A673 (cell line): ENCODE results near the gene CYP3A4. TPM values are rescaled to one million over a fixed set of nuclear protein-coding genes. Genes with fewer than 3 reads are reported as not detected.

Experiments used
- BruUV-seq: library from RNA; stranded (reverse); fragments of 400-500 nt; replicated peaks from 2 replicates; lab custom pipeline; 2021; lab: Mats Ljungman, UMichigan
- CTCF ChIA-PET: fragments of 300-600 bp; sonication (Branson Sonifier 250); formaldehyde crosslinking; loops from one replicate; lab custom pipeline; 2022; ENCODE audit warnings: antibody characterized with exemption; lab: Charles Lee
- POLR2A ChIA-PET: fragments of 300-600 bp; sonication (Branson Sonifier 250); formaldehyde crosslinking; loops from one replicate; lab custom pipeline; 2022; ENCODE audit warnings: antibody characterized with exemption; ENCODE audit not compliant: low non-redundant PET; lab: Charles Lee
- DNase-seq: peaks from one replicate; pipeline ENCODE4 v3.0.0-alpha.2; 2015; ENCODE audit warnings: low spot score
- H3K27ac ChIP-seq: fragments of 200-600 bp; sonication (generic); 2 replicates; pipeline ENCODE4 v1.5.1; 2016; ENCODE audit warnings: mixed run types, low read depth, mild to moderate bottlenecking, mixed read lengths, antibody characterized with exemption, low read length; ENCODE audit not compliant: poor library complexity, severe bottlenecking
- H3K27me3 ChIP-seq: fragments of 200-600 bp; sonication (generic); replicated peaks from 2 replicates; pipeline ENCODE4 v1.6.1; 2017; ENCODE audit warnings: mixed run types, low read depth, mild to moderate bottlenecking, mixed read lengths, antibody characterized with exemption, low read length; ENCODE audit not compliant: insufficient read depth, poor library complexity
- H3K36me3 ChIP-seq: fragments of 200-600 bp; sonication (generic); 2 replicates; pipeline ENCODE4 v1.6.1; 2016; ENCODE audit warnings: mixed run types, mild to moderate bottlenecking, mixed read lengths, antibody characterized with exemption, low read length; ENCODE audit not compliant: insufficient read depth, poor library complexity, severe bottlenecking
- H3K4me1 ChIP-seq: fragments of 200-600 bp; sonication (generic); 2 replicates; pipeline ENCODE4 v1.6.1; 2017; ENCODE audit warnings: mixed run types, mild to moderate bottlenecking, mixed read lengths, antibody characterized with exemption, low read length; ENCODE audit not compliant: insufficient read depth, poor library complexity, severe bottlenecking
- H3K4me3 ChIP-seq: fragments of 200-600 bp; sonication (generic); 2 replicates; pipeline ENCODE4 v1.5.1; 2016; ENCODE audit warnings: low read depth, mixed run types, mild to moderate bottlenecking, mixed read lengths, low read length; ENCODE audit not compliant: poor library complexity, severe bottlenecking
- H3K9me3 ChIP-seq: fragments of 200-600 bp; sonication (generic); 2 replicates; pipeline ENCODE4 v1.6.1; 2016; ENCODE audit warnings: mixed run types, low read depth, mild to moderate bottlenecking, mixed read lengths, antibody characterized with exemption, low read length; ENCODE audit not compliant: poor library complexity, severe bottlenecking
- CTCF ChIP-seq: fragments of 300-800, 200-600 bp; sonication (generic); conservative IDR thresholded peaks from 2 replicates; pipeline ENCODE4 v1.5.1; 2017; ENCODE audit warnings: low read depth, mild to moderate bottlenecking, antibody characterized with exemption, low read length, moderate library complexity, mixed read lengths
- EZH2 ChIP-seq: fragments of 200-600 bp; sonication (generic); IDR thresholded peaks from 2 replicates; pipeline ENCODE4 v1.6.1; 2017; ENCODE audit warnings: borderline replicate concordance, low read depth, mild to moderate bottlenecking, mixed read lengths, antibody characterized with exemption, low read length; ENCODE audit not compliant: poor library complexity, severe bottlenecking
- intact Hi-C: fragments of 100-400 bp; cut with micrococcal nuclease; formaldehyde crosslinking; loops from one replicate; pipeline ENCODE4 v1.10.0; 2022; ENCODE audit not compliant: unreplicated experiment
- total RNA-seq: library from RNA; stranded (reverse); gene quantifications from 2 replicates; pipeline ENCODE4 v1.2.3, GENCODE V29; 2021

Gene CYP3A4
- total RNA-seq, 1 experiment from 2014 or later: not detected

- no TSS peak for BruUV-seq
- H3K27ac ChIP-seq: no peak within 1 kb of the TSS
- H3K9me3 ChIP-seq: no peaks in the 10 kb centered on the region
- H3K4me1 ChIP-seq: peaks cover 17% of the 10 kb centered on the region
- no peaks in the 10 kb centered on the region for H3K27me3 ChIP-seq
- no peak within 1 kb of the TSS for H3K4me3 ChIP-seq
- intact Hi-C loops: no loop called here
- no peaks in the 10 kb centered on the region for H3K36me3 ChIP-seq
- DNase-seq: no peak
- POLR2A ChIA-PET: no interaction called here
- no peak for TF ChIP-seq CTCF
- no peak for TF ChIP-seq EZH2
- CTCF ChIA-PET: interaction anchor here (0.7 kb wide), 1 partner anchor 354 kb away, joined by 6 read pairs; no protein-coding TSS in a partner anchor
Observed at GRCh38 chr7:99734987-99735386, 49.0 kb downstream of the CYP3A4 start, which contains the start of gene CYP3A7. CYP3A7 (minus strand) TSS chr7:99735196; CDS start chr7:99735093, 103 bp downstream.

GRCh38 chr7:99733448-99733847, 50.5 kb downstream of the CYP3A4 start:
- ChIA-PET POLR2A (no interaction called here), CTCF (no interaction called here)
- intact Hi-C loops: no loop called here
- Histone ChIP-seq H3K4me1 (peaks cover 12% of the 10 kb centered on the region), H3K4me3 (no peak overlapping the region), H3K36me3 (no peaks in the 10 kb centered on the region), H3K27me3 (no peaks in the 10 kb centered on the region), H3K9me3 (no peaks in the 10 kb centered on the region), H3K27ac (no peak overlapping the region)
- BruUV-seq: no TSS peak
- DNase-seq: peak; percentile 14
- TF ChIP-seq CTCF: peak; percentile 35; the same call in 1 of the 2 replicates
- no peak for TF ChIP-seq EZH2

GRCh38 chr7:99733003-99733402, 51.0 kb downstream of the CYP3A4 start:
- no TSS peak for BruUV-seq
- DNase-seq: no peak
- CTCF ChIA-PET: no interaction called here

More at GRCh38 chr7:99733003-99733402, 51.0 kb downstream of the CYP3A4 start:
- intact Hi-C loops: no loop called here
- no peaks in the 10 kb centered on the region for H3K36me3 ChIP-seq
- H3K27ac ChIP-seq: no peak overlapping the region
- no peaks in the 10 kb centered on the region for H3K9me3 ChIP-seq
- no peaks in the 10 kb centered on the region for H3K27me3 ChIP-seq
- H3K4me3 ChIP-seq: no peak overlapping the region
- POLR2A ChIA-PET: no interaction called here
- peaks cover 8% of the 10 kb centered on the region for H3K4me1 ChIP-seq
- no peak for TF ChIP-seq CTCF
- no peak for TF ChIP-seq EZH2
